AML-193 (cell line): ENCODE results near the gene FZR1.
"Not testable (repeated sequence)": the region's sequence is repeated elsewhere in the genome, so short reads cannot be mapped to it uniquely, and the experiment has no call there.

ENCODE experiments used
- DNase-seq, 2 experiments: peaks; one replicate each; lab custom pipeline; 2025; lab: John Stamatoyannopoulos, UW

The FZR1 gene

DNA sequence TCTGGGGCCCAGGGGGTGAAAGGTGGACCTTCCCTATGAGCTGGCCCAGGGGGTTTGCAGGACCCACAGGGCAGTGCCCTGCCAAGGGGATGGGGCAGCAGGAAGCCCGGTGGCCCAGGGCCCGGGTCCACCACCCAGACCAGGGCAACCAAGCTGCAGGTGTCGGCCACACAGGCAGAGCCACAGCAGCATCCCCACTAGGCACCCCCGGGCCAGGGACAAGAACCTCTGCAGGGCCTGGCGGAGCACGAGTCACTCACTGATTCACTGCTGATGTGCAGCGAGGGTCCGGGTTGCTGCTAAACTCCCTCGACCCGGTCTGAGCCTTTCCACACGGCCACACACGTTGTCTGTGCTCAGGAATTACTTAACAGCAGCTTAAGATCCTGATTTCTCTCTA lies 8.8 kb downstream of the FZR1 start:
- DNase-seq: no peak

DNA sequence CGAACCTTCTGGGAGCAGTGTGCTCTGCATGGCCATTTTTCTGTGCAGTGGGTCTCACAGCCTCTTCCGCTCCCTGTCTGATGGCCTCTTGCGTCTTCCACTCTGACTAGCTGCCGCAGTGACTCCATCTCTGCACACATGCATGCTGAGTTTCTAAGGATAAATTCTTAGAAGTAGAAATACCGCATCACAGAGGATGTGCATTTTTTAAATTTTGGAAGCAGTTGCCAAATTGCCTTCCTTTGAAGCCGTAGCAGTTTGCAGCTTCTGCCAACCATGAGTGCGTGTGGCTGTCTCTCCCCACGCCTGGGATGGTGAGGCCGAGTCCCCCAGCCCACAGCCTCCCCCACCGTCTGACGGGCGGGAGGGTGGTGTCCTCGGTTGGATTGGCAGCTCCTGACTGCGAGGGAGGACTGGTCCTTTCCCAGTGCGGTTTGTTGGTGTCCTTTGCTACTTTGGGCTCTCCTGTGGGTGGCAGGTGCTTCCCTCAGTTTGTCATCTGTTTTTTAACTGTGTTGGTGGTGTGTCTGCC lies 9.8 kb downstream of the FZR1 start:
- DNase-seq: no peak

DNA sequence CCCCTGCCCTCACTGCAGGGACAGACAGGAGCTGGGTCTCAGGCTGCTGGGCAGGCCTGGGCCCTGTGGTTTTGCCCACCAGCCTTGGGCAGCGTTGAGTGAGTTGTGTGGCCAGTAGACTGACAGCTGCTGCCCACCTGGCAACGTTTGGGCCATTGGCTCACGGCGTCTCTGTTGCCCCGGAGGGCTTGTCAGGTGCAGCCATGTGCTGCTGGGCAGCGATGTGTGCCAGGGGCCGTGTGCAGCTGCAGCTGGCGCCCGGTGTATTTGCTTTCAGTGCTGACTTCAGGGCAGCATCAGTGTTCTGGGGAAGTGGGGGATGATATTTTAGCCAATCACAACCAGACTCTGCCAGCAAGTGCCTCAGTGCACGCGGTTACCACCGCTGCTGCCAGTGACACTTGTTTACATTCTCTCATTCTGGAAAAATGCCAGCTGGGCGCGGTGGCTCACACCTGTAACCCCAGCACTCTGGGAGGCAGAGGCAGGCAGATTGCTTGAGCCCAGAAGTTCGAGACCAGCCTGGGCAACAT lies 10.6 kb downstream of the FZR1 start:
- no peak for DNase-seq

DNA sequence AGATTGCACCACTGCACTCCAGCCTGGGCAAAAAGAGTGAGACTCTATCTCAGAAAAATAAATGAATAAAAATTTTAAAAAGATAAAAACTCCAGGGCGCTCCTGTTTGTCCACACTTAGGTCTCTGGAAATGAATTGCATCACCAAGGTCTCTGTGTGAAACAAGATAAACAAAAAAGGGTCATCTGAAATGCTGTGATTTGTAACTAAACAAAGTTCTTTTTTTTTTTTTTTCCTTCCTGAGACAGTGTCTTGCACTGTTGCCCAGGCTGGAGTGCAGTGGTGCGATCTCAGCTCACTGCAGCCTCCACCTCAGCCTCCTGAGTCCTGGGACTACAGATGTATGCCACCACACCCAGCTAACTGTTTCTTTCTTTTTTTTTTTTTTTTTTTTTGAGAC lies 11.5 kb downstream of the FZR1 start:
- DNase-seq: no peak

DNA sequence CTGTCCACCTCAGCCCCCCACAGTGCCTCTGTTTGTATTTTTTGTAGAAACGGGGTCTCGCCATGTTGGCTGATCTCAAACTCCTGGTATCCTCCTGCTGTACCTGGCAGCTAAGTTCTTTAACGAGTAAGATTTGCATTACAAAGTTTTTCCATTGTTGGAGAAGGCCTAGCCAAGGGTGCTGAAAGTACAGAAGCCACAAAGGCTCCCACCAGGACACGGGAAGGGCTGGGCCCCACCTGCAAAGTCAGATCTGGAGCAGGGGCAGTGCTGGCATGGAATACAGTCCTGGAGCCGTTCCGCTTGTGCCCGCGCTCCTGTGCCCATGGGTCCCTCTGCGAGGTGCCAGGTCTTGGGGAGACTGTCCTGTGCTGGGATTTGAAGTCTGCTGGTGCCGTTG lies 12.1 kb downstream of the FZR1 start:
- DNase-seq: no peak

DNA sequence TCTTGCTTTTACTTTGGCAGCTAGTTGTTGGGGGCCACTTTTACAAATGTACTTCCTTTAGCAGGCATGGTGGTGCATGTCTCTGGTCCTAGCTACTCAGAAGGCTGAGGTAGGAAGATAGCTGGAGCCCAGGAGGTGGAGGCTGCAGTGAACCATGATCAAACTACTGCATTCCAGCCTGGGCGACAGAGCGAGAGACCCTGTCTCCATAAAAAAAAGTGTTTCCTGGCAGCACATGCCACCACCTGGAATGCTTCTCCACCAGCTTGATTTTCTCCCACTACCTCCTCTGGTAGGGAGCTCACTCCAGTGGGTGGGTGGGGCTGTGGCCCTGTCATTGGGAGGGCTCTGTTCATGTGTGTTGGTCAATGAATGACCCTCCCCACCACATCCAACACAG lies 12.5 kb downstream of the FZR1 start:
- DNase-seq: no peak

DNA sequence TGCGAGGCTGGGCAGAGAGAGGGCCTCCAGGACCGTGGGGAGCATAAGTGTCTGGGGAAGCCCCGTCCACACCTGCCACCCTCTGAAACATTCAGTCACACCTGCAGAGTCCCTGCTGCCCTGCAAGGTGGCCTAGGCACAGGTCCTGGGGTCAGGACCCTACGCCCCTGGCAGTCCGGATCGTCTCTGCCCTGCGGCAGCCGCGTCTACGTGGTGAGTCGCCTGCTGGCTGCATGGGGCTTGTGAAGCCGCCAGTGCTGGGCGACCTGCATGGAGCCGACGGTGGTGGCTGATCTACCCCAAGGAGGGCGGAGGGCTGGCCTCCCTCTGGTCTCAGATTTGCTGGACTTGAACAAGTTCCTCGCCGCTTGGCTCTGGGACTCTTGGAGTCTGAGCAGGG lies 13.0 kb downstream of the FZR1 start:
- no peak for DNase-seq

DNA sequence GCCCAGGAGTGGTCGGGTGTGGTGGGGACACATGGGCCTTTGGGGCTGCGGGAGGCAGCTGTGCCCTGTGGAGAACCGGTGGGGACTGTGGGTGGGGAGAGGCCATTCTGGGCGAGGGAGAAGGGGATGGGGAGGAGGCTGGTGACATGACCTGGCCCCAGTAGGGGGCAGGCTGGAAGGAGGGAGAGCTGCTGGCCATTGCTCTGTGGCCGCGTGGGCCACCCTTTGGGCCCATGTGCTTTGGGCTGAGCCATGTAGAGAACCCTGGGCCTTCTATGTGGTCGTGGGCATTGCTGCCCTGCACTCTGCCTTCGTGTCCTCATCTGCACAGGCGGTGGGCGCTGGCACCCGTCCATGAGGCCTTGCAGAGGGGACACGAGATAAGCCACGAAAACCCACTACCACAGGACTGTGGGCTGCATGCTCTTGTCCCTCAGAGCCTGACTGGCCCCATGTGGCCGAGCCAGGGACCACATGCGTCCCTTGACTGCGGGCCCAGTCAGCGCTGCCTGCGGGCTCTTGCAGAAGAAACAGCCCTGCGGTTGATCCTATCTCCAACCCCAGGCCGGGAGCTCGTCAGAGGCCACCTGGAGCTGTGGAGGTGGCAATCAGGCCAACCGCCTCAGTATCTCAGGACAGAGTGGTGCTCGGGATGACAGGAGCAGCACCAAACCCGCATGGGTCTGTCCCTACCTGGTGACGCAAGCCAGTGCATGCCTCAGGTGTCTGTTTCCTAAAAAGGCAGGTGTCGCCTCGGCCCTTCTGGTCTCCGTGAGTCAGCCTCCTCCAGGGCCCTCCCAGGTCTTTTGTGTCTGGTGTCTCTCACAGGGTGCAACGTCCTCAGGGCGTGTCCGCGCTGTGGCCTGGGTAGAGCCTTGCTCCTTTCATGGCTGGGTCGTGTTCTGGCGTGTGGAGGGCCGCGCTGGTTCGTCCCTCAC lies 14.3 kb downstream of the FZR1 start:
- no peak for DNase-seq

DNA sequence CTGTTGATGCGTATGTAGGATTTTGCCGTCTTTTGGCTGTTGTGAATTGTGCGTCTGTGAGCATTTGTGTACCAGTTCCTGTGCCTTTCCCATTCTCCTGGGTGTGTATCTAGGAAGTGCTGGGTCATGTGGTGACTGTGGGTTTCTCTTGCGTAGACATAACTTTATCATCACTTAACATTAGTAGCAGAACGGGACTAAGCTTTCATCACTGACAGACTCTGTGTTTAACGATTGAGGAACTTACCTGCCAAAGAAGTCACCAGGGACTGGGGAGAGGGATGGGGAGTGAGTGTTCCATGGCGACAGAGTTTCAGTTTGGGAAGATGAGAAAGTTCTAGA lies 15.0 kb downstream of the FZR1 start:
- DNase-seq: no peak

DNA sequence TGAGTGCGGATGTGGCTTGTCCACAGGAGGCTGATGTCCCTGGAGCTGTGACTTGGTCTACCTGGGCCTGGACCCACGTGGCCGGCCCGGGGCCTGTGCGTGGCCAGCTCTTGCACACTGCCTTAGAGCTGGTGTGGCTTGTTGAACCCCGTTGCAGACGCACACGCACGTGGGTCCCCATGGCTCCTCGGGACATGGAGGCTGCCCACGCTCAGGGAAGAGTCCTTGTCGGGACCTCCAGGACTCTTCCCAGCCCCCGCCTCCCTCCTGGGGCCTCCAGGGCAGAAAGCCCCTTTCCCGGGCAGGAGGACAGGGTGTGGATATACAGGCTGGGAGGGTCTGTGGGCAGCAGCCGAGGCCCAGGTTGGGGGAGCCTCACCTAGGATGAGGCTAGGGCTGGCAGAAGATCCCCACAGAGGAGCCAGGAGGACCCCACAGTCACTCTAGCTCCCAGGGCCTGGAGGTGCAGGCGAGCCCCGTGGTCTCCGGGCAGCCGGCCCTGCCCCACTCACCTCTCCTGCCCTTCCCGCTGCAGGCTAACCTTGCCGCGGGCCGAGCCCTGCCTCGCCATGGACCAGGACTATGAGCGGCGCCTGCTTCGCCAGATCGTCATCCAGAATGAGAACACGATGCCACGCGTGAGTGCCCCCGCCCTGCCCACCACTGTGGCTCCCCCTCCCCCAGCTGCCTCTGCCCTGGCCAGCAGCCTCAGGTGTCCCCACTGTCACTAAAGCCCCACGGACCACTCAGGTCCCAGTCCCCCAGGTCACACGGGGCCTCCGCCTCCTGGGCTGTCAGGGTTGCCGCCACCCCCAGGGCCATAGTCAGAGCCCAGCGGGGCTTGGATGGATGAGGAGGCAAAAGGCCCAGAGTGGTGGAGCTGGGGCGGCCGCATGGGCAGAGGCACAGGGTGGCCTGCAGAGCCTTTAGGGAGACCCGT lies 16.6 kb downstream of the FZR1 start:
- no peak for DNase-seq

DNA sequence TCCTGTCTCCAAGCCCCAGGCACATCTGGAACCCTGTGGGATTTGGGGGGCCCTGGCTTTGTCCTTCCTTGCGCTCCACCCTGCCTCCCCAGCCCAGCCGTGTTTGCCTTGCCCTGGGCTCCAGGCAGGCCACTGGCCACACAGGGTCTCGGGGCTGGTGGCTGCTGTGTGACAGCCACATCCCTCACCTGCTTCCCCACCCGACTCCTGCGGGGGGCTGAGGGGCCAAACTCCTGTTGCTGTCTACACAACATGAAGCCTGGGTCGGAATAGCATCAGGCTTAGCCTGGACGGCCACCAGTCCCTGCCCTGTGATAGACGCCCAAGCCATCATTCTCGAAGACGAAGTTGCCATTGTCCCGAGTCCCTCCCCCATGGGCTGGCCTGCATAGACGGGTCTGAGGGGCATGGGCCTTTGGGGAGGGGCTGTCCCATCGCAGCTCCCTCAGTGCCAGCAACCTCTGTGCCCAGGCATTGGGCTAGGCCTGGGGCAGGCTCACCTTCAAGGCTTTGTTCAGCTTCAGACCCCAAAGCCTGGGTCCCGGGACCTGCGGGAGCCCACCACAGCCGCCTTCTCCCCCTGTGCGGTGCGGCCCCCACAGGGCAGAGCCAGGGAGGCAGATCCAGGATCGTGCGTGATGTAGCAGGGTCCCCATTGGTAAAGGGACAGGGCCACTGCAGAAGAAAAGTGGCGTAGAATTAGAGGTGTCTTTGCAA lies 17.4 kb downstream of the FZR1 start:
- no peak for DNase-seq

DNA sequence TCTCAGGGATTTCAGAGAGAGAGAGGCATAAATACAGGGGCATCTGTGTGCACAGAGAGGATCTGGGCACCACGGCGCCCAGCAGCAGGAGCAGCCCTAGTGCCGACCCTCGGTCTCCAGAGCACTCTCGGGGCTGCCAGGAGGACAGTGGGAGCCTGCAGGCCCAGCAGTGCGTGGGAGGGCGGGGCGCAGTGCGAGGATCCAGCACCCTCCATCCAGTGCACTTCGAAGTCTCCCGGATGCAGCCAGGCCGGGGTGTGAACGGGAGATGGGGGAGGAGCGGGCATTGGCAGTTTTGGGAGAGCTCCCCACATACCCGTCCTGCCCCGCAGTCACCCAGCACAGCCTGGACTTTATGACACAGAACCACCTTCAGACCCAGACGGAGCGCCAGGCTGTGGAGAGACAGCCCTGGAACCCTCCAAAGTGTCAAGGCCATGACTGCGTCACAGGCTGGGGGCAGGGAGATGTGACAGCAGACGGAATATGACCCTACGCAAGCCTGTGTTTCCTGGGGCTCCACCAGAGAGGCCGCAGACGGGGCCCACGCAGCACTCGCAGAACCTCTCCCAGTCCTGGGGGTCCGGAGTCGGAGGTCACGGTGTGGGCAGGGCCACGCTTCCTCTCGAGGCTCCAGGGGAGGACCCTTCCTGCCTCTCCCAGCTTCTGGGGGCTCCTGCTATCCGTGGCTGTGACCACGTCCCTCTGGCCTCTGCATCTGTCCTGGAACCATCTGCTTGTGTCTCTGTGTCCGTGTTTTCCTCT lies 18.1 kb downstream of the FZR1 start:
- DNase-seq: no peak

DNA sequence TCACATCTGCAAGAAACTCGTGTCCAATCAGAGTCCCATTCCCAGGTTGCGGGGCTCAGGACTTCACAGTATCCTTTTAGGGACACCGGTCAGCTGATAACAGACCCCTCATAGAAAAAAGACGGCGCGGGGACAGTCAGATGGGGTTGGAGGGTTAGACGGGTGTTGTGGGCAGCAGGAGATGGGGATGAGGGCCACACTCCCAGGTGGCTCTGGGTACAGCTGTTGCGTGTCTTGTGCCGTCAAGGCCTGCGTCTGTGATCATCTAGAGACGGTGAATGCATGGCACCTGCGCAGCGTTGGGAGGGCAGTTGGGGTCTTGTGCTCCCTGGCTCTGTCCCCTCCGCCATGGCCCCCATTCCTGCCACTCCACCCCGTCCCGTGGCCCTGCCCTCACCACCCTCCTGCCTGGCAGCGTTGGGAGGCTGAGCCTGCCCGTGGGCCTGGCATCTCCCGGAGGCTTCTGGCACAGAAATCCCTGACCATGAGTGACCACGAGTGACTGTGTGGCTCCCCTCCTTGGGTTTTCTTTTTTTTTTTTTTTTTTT lies 18.9 kb downstream of the FZR1 start:
- DNase-seq: no peak

DNA sequence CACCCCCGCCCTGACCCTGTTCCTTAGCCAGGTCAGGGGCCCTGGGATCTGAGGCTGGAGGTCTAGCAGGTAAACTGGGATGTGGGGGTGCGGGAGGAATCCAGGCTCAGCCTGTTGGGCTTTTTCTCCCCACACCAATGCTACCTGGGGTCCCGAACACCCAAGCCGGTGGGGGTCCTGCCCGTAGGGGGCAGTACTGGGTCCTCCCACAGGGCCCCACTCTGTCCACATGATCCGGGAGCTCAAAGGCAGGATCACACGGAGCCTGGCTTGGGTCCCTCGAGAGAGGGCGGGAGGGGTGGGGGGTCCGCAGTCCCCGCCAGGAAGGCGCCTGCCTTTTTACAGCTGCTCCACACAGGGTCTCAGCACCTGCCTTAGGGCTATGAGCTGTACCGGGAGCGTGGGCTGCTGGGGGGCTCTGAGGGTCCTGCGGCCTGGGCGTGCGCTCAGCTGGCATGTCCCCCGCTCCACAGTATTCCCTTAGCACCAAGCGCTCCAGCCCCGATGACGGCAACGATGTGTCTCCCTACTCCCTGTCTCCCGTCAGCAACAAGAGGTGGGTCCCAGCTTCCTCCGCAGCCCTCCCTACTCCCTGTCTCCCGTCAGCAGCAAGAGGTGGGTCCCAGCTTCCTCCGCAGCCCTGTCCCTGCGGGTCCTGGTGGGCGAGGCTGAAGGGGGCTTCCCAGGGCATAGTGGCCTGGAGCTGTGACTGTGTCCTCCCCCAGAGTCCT lies 20.6 kb downstream of the FZR1 start:
- DNase-seq: no peak

DNA sequence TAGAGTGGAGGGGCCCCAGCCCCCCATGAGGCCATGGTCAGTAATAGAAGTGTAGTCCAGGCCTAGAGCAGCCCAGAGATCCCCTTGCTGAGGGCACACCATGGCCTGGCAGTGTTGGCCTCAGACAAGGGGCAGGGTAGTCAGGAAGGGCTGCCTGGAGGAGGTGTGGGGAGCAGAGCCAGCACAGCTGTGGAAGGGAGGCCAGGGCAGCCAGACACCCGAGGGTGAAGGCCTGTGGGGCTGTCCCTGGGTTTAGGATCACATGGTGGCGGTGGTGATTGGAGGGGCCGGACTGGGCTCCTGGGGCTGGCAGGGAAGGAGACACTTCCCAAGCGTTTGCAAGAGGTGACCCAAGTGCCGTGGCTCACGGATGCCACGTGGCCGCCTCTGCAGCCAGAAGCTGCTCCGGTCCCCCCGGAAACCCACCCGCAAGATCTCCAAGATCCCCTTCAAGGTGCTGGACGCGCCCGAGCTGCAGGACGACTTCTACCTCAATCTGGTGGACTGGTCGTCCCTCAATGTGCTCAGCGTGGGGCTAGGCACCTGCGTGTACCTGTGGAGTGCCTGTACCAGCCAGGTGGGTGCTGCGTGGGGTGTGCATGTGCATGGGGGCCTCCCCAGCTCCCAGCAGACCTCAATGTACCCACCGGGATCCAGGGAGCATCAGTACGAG lies 21.3 kb downstream of the FZR1 start:
- DNase-seq: no peak

DNA sequence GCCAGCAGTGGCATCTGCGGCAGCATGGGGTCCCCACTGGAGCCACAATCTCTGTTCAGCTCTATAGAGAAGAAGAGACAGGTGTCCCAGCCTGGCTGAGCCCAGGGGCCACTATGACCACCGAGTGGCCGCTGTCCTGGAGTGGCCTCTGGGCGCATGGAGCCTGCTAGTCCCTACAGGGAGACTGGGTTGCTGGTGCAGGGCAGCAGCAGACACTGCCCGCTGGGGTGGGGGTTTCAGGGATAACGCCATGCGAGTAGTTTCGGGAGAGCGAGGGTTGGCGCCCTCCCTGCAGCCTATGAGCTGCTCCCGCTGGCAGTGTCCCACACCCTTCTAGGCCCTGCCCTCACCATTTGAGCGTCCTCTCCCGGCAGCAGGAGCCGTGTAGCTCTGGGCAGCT lies 22.0 kb downstream of the FZR1 start:
- no peak for DNase-seq

DNA sequence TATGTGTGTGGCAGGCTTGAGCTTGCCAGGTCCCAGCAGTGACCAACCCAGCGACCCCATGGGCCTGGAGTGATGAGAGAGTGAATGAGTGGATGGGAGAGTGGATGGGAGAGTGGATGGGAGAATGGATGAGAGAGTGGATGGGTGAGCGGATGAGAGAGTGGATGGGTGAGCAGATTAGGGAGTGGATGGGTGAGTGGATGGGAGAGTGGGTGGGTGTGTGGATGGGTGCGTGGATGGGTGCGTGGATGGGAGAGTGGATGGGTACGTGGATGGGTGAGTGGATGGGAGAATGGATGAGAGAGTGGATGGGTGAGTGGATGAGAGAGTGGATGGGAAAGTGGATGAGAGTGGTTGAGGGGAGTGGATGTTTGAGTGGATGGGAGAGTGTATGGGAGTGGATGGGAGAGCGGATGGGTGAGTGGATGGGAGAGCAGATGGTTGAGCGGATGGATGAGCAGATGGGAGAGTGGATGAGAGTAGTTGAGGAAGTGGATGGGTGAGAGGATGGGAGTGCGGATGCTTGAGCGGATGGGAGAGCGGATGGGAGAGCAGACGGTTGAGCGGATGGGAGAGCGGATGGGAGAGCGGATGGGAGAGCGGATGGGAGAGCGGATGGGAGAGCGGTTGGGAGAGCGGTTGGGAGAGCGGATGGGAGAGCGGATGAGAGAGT lies 22.6 kb downstream of the FZR1 start:
- DNase-seq: no peak

DNA sequence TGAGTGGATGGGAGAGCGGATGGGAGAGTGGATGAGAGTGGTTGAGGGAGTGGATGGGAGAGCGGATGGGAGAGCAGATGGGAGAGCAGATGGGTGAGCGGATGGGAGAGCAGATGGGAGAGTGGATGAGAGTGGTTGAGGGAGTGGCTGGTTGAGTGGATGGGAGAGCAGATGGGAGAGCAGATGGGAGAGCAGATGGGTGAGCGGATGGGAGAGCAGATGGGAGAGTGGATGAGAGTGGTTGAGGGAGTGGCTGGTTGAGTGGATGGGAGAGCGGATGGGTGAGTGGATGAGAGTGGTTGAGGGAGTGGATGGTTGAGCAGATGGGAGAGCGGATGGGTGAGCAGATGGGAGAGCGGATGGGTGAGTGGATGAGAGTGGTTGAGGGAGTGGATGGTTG lies 23.2 kb downstream of the FZR1 start:
- not testable (repeated sequence) for DNase-seq

DNA sequence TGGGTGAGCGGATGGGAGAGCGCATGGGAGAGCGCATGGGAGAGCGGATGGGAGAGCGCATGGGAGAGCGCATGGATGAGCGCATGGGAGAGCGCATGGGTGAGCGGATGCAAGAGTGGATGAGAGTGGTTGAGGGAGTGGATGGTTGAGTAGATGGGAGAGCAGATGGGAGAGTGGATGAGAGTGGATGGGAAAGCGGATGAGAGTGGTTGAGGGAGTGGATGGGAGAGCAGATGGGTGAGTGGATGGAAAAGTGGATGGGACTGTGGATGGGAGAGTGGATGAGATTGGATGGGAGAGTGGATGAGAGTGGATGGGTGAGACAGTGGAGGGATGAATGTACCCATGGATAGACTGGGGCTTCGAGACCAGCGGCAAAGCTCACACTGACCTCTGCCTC lies 24.3 kb downstream of the FZR1 start:
- no peak for DNase-seq
